Peyer's patch (tissue), 4 donors: ENCODE data around the gene UCP2. TPM values are rescaled to one million over a fixed set of nuclear protein-coding genes. Genes with fewer than 3 reads are reported as not detected.

ENCODE experiments used
- DNase-seq, 3 donors: peaks; one replicate each; pipeline ENCODE4 v3.0.0-alpha.2; 2017 to 2019
- H3K27ac ChIP-seq, 4 donors: fragments of 200-600 bp; sonication (generic); one replicate each; pipeline ENCODE4 v1.5.1; 2016 to 2019
- H3K27me3 ChIP-seq, 2 donors: fragments of 200-600 bp; sonication (generic); one replicate each; pipeline ENCODE4 v1.5.1; 2019
- H3K36me3 ChIP-seq, 3 donors: fragments of 200-600 bp; sonication (generic); one replicate each; pipeline ENCODE4 v1.5.1; 2016 to 2019
- H3K4me1 ChIP-seq, 4 donors: fragments of 200-600 bp; sonication (generic); one replicate each; pipeline ENCODE4 v1.5.1; 2016 to 2019
- H3K4me3 ChIP-seq, 4 donors: fragments of 200-600 bp; sonication (generic); 1 replicate in 3 of 4; 2 replicates in 1 of 4; pipeline ENCODE4 v1.5.1; 2016 to 2019; ENCODE audit warnings: mild to moderate bottlenecking in 1 of 4
- H3K9me3 ChIP-seq, 4 donors: fragments of 200-600 bp; sonication (generic); one replicate each; pipeline ENCODE4 v1.5.1; 2016 to 2019; ENCODE audit warnings: mild to moderate bottlenecking in 1 of 4
- CTCF ChIP-seq, 6 experiments: fragments of 450-650 bp in 4 of 6; fragments of 200-600 bp in 2 of 6; sonication (generic) in 1 of 6; IDR thresholded peaks; one replicate each; pipeline ENCODE4 v1.5.1; 2017 to 2019; ENCODE audit warnings: antibody characterized with exemption in 6 of 6, mild to moderate bottlenecking in 3 of 6, moderate library complexity in 1 of 6
- POLR2A ChIP-seq, 2 donors: fragments of 450-650 bp; IDR thresholded peaks; one replicate each; pipeline ENCODE4 v1.5.1; 2017; ENCODE audit warnings: antibody characterized with exemption in 2 of 2, mild to moderate bottlenecking in 2 of 2, moderate library complexity in 2 of 2
- total RNA-seq, 4 donors: library from RNA; depleted of rRNA; stranded (reverse); fragments of >200 nt; gene quantifications; one replicate each; pipeline ENCODE4 v1.1.0, GENCODE V29; 2016

Gene UCP2
- total RNA-seq, 4 donors from 2014 or later: 10.7 to 180 (median 27.4) TPM

GRCh38 chr11:73958521-73959141, 24.0 kb downstream of the UCP2 start:
- Histone ChIP-seq H3K27ac (no peak overlapping the region), H3K4me3 (no peak overlapping the region), H3K27me3 (no peaks in the 10 kb centered on the region), H3K9me3 (no peaks in the 10 kb centered on the region), H3K4me1 (no peaks in the 10 kb centered on the region), H3K36me3 (no peaks in the 10 kb centered on the region)
- TF ChIP-seq POLR2A (IDR thresholded peaks at IDR 0.05): no peak
- TF ChIP-seq CTCF (IDR thresholded peaks at IDR 0.05): no peak
- no peak for DNase-seq

DNA sequence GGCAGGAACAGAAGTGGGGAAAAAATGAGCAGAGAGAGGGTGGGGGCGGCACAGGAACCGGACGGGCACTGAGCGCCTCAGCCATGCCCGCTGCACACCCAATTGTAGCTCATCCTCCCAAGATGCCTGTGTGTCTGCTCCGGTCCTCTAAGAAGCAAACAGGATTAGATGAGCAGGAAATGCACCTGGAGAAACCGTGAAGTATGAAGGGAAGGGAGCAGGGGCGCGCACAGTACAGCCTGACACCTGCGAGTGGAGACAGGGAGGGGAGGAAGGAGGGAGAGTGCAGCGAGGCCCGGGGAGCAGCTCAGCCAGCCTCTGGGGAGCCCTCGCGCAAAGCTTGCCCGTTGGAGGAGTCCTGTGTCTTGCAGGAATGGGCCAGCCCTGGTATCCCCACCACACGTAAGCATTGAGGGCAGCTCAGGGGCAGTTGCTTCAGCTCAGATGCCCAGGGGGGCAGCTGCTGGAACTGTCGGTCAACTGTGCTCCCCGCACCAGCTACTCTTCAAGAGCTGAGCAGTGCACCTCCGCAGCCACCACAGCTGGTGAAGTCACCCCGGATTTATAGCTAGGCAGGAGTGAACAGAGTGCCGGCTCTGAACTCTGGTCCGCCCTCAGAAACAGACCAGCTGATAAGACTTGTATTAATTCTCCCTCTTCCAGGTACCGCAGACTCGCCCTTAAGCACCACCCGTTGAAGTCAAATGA, 24.8 kb downstream of the UCP2 start:
- H3K36me3 ChIP-seq: no peaks in the 10 kb centered on the region
- H3K4me3 ChIP-seq: peak overlapping the region in 2 of 4 donors; percentile 14 to 29
- no peaks in the 10 kb centered on the region for H3K27me3 ChIP-seq
- TF ChIP-seq POLR2A (IDR thresholded peaks at IDR 0.05): peak; percentile 19 to 24
- no peak for TF ChIP-seq CTCF (IDR thresholded peaks at IDR 0.05)
- no peaks in the 10 kb centered on the region for H3K9me3 ChIP-seq
- no peak overlapping the region for H3K27ac ChIP-seq
- H3K4me1 ChIP-seq: no peaks in the 10 kb centered on the region
- peak in 2 of 3 donors; percentile 65 for DNase-seq

- Histone ChIP-seq H3K4me1 (no peaks in the 10 kb centered on the region), H3K27me3 (no peaks in the 10 kb centered on the region), H3K4me3 (peak overlapping the region in 1 of 4 donors; percentile 14), H3K27ac (no peak overlapping the region), H3K9me3 (no peaks in the 10 kb centered on the region), H3K36me3 (no peaks in the 10 kb centered on the region)
- DNase-seq: no peak
- TF ChIP-seq POLR2A (IDR thresholded peaks at IDR 0.05) (no peak), CTCF (IDR thresholded peaks at IDR 0.05) (no peak)
Observed at GRCh38 chr11:73956876-73957653, 25.6 kb downstream of the UCP2 start.

DNA sequence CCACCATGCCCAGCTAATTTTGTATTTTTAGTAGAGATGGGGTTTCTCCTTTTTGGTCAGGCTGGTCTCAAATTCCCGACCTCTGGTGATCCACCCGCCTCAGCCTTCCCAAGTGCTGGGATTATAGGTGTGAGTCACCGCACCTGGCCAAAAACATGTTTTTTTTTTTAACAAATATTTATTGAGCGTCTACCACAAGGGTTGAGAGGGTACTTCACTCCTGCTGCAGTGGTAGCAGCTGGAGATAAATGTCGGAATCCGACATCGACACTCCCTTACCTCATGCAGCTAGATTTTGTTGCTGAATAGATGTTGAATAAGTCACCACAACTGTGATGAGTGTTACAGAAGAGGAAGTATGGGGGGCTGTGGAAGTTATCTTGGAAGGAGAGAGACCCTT, 30.8 kb downstream of the UCP2 start:
- DNase-seq: no peak
- H3K27ac ChIP-seq: no peak overlapping the region

More for the DNA sequence above, 30.8 kb downstream of the UCP2 start:
- no peak overlapping the region for H3K4me3 ChIP-seq
- no peak for TF ChIP-seq POLR2A (IDR thresholded peaks at IDR 0.05)
- TF ChIP-seq CTCF (IDR thresholded peaks at IDR 0.05): no peak
- H3K9me3 ChIP-seq: no peaks in the 10 kb centered on the region
- no peaks in the 10 kb centered on the region for H3K27me3 ChIP-seq
- H3K36me3 ChIP-seq: no peaks in the 10 kb centered on the region
- no peaks in the 10 kb centered on the region for H3K4me1 ChIP-seq
